ENCODE results near the gene VKORC1.

The VKORC1 gene

DNA sequence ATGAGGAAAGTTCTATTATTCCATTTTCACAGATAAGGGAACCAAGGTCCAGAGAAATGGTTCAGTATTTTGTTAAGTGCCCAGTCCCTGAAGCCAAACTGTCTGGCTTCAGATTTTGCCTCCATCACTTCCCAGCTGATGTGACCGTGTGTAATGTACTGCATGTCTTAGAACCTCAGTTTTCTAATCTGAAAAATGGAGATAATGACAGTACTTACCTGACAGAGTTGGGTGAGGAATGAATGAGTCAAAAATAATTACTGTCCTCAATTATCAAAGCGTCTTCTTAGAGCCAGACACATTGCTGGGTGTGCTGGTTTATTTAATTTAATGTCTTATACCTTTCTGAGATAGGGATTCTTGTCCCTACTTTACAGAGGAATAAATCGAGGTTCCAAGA lies 27.3 kb downstream of the VKORC1 start:
- H3K4me3 ChIP-seq (ENCODE audit: low read length) = no peak overlapping the region
- no peak for TF ChIP-seq CTCF (conservative IDR thresholded peaks at IDR 0.05; ENCODE audit: low read length)
- DNase-seq (ENCODE audit: low read depth) = no peak

GRCh38 chr16:31064882-31065461 lies 29.6 kb downstream of the VKORC1 start:
- no peak for TF ChIP-seq CTCF (conservative IDR thresholded peaks at IDR 0.05; ENCODE audit: low read length)

DNA sequence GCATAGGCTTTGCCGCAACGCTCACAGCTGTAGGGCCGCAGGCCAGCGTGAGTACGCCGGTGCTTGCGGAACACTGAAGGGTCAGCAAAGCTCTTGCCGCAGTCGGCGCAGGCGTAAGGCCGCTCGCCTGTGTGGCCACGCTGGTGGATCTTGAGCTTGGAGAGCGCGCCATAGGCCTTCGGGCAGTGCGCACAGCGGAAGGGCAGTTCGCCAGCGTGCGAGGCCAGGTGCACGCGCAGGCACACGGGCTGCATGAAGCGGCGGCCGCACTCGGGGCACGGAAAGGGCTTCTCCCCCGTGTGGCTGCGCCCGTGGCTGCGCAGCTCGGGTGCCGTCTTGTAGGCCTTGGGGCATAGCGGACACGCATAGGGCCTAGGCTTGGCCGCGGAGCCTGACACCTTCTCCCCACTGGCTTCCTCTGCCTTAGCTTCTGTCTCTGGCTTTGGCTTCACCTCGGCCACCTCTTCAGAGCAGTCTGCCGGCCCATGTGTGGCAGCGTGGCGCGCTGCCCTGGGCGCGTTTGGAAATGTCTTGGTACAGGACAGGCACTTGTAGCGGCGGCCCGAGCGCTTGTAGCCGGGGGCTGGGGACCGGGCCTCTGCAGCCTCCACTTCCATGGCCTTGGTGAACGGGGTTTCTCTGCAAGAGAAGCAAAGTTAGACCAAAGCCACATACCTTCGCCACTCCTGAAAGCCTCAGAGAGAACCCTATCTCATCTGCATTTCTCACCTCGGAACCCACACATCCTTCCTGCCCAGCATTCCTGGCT lies 30.6 kb downstream of the VKORC1 start:
- H3K4me3 ChIP-seq (ENCODE audit: low read length) = peak overlapping the region; percentile 44
- no peak for TF ChIP-seq CTCF (conservative IDR thresholded peaks at IDR 0.05; ENCODE audit: low read length)
- DNase-seq (ENCODE audit: low read depth) = no peak

More at GRCh38 chr16:31064882-31065461, 29.6 kb downstream of the VKORC1 start:
- H3K4me3 ChIP-seq (ENCODE audit: low read length) = peak overlapping the region; percentile 44
- DNase-seq (ENCODE audit: low read depth) = peak; percentile 97

GRCh38 chr16:31063495-31063842 lies 31.1 kb downstream of the VKORC1 start:
- H3K4me3 ChIP-seq (ENCODE audit: low read length) = no peak overlapping the region
- no peak for TF ChIP-seq CTCF (conservative IDR thresholded peaks at IDR 0.05; ENCODE audit: low read length)
- DNase-seq (ENCODE audit: low read depth) = no peak

DNA sequence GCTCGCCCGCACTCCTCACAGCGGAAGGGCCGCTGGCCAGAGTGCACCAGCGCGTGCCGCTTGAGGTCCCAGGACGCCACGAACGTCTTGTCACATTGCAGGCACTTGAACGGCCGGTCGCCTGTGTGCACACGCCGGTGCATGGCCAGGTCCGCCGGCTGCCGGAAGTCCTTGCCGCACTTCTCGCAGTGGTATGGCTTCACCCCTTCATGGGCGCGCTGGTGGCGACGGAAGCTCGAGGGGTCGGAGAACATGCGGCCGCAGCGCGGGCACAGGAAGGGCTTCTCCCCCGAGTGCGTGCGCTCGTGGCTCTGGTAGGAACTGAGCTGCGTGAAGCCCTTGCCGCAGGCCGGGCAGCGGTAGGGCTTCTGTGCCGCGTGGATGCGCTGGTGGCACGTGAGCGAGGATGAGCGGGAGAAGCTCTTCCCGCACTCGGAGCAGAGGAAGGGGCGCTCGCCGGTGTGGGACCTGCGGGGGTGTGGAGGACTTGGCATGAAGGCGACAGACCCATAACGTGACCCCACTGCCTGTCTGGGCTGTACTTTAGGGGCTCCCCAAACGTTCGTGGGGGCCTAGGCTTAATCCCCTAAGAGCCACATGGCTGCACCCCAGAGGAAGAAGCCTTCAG lies 32.7 kb downstream of the VKORC1 start:
- H3K4me3 ChIP-seq (ENCODE audit: low read length) = no peak overlapping the region
- TF ChIP-seq CTCF (conservative IDR thresholded peaks at IDR 0.05; ENCODE audit: low read length) = no peak

DNA sequence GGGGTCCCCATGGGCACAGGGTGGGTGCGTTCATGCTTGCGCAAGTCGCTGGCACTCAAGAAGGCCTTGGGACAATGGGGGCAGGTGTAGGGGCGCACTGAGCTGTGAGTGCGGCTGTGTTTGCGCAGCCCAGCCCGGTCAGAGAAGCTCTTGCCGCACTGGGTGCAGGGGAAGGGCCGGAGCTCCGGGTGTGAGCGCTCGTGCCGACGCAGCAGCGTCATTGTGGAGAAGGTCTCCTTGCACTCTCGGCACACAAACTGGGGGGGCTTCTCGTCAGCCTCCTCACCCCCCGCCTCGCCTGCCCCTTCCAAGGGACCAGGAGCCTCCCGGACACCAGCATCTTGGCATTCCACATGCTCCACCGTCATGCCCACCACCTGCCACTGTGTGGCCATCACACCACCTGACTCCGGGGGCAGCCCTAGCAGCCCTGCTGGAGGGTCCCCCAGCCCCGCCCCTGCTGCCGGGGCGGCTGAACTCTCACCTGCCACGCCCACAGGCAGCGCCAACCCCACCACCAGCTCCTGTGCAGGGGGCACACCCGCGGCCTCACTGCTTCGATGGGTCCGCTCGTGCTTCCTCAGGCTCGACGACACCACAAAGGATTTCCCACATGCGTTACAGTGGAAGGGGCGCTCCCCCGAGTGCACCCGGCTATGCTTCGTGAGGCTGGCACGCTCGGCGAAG lies 33.3 kb downstream of the VKORC1 start:
- DNase-seq (ENCODE audit: low read depth) = no peak
- H3K4me3 ChIP-seq (ENCODE audit: low read length) = no peak overlapping the region
- no peak for TF ChIP-seq CTCF (conservative IDR thresholded peaks at IDR 0.05; ENCODE audit: low read length)

More for the DNA sequence above, 32.7 kb downstream of the VKORC1 start:
- no peak for DNase-seq (ENCODE audit: low read depth)
